WTC11 (cell line): ENCODE data around the gene ERBB2. TPM values are rescaled to one million over a fixed set of nuclear protein-coding genes. Genes with fewer than 3 reads are reported as not detected.

Source experiments
- ATAC-seq: fragments of 200-7000 bp; cut with Tn5 transposase; 2 replicates; pipeline ENCODE4 v1.10.0; 2021; ENCODE audit warnings: mild to moderate bottlenecking, moderate library complexity
- CTCF ChIA-PET: fragments of 300-600 bp; sonication (Branson Sonifier 250); formaldehyde crosslinking; loops from one replicate; lab custom pipeline; 2021; ENCODE audit warnings: antibody characterized with exemption; lab: Charles Lee
- POLR2A ChIA-PET: fragments of 350-600 bp; sonication (Branson Sonifier 250); formaldehyde crosslinking; loops from one replicate; lab custom pipeline; 2021; ENCODE audit warnings: antibody characterized with exemption; lab: Charles Lee
- DNase-seq: peaks from one replicate; pipeline ENCODE4 v3.0.0; 2021; ENCODE audit warnings: low spot score
- H3K27ac Mint-ChIP-seq: 2 replicates; pipeline ENCODE4 v1.8.0; 2021; ENCODE audit warnings: mixed read lengths
- H3K27me3 Mint-ChIP-seq: 2 replicates; pipeline ENCODE4 v1.8.0; 2021; ENCODE audit warnings: low read depth, mild to moderate bottlenecking, moderate library complexity, mixed read lengths
- H3K36me3 Mint-ChIP-seq: 2 replicates; pipeline ENCODE4 v1.8.0; 2021; ENCODE audit warnings: mixed read lengths
- H3K4me1 Mint-ChIP-seq: 2 replicates; pipeline ENCODE4 v1.8.0; 2022; ENCODE audit warnings: mixed read lengths
- H3K4me3 Mint-ChIP-seq: 2 replicates; pipeline ENCODE4 v1.8.0; 2021; ENCODE audit warnings: mild to moderate bottlenecking, moderate library complexity, mixed read lengths
- H3K9me3 Mint-ChIP-seq: 2 replicates; pipeline ENCODE4 v1.8.0; 2021; ENCODE audit warnings: mixed read lengths
- FOXK1 ChIP-seq: sonication (generic); formaldehyde crosslinking; IDR thresholded peaks from 2 replicates; pipeline ENCODE4 v1.8.0; 2022; ENCODE audit warnings: mild to moderate bottlenecking, moderate library complexity, missing genetic modification reagents
- FOXP1 ChIP-seq: sonication (generic); formaldehyde crosslinking; IDR thresholded peaks from 2 replicates; pipeline ENCODE4 v1.8.0; 2022; ENCODE audit warnings: missing genetic modification reagents, mild to moderate bottlenecking, moderate library complexity, borderline replicate concordance
- GABPB1 ChIP-seq: sonication (generic); formaldehyde crosslinking; IDR thresholded peaks from 2 replicates; pipeline ENCODE4 v1.8.1; 2023; ENCODE audit warnings: mild to moderate bottlenecking, missing genetic modification reagents
- JUN ChIP-seq: sonication (generic); formaldehyde crosslinking; IDR thresholded peaks from 2 replicates; pipeline ENCODE4 v1.8.0; 2023; ENCODE audit warnings: mild to moderate bottlenecking, missing genetic modification reagents
- NR1H2 ChIP-seq: sonication (generic); formaldehyde crosslinking; IDR thresholded peaks from 2 replicates; pipeline ENCODE4 v1.9.0; 2021; ENCODE audit warnings: mild to moderate bottlenecking, moderate library complexity, missing genetic modification reagents
- SP1 ChIP-seq: sonication (generic); formaldehyde crosslinking; conservative IDR thresholded peaks from 2 replicates; pipeline ENCODE4 v1.8.1; 2022; ENCODE audit warnings: missing genetic modification reagents
- TEAD4 ChIP-seq: sonication (generic); formaldehyde crosslinking; IDR thresholded peaks from 2 replicates; pipeline ENCODE4 v1.8.0; 2022; ENCODE audit warnings: mild to moderate bottlenecking, missing genetic modification reagents
- ZNF121 ChIP-seq: sonication (generic); formaldehyde crosslinking; IDR thresholded peaks from 2 replicates; pipeline ENCODE4 v1.8.0; 2023; ENCODE audit warnings: missing genetic modification reagents
- ZNF396 ChIP-seq: fragments of 250-450 bp; sonication (Bioruptor Pico); IDR thresholded peaks from 2 replicates; pipeline ENCODE4 v1.8.0; 2021; ENCODE audit warnings: mild to moderate bottlenecking, moderate library complexity, borderline replicate concordance
- total RNA-seq: library from RNA; stranded (reverse); gene quantifications from 3 replicates; pipeline ENCODE4 v1.2.3, GENCODE V29; 2021
- TF ChIP-seq, protein P1 (sequence below): sonication (generic); formaldehyde crosslinking; IDR thresholded peaks from 2 replicates; pipeline ENCODE4 v1.8.0; 2022; ENCODE audit warnings: mild to moderate bottlenecking, missing genetic modification reagents
- TF ChIP-seq, protein P2 (sequence below): sonication (generic); formaldehyde crosslinking; conservative IDR thresholded peaks from 2 replicates; pipeline ENCODE4 v1.8.1; 2022; ENCODE audit warnings: mild to moderate bottlenecking, missing genetic modification reagents
- TF ChIP-seq, protein P3 (sequence below): sonication (generic); formaldehyde crosslinking; IDR thresholded peaks from 2 replicates; pipeline ENCODE4 v1.8.0; 2022; ENCODE audit warnings: missing genetic modification reagents
- TF ChIP-seq, protein P4 (sequence below): sonication (generic); formaldehyde crosslinking; IDR thresholded peaks from 2 replicates; pipeline ENCODE4 v1.8.0; 2022; ENCODE audit warnings: mild to moderate bottlenecking, missing genetic modification reagents
- TF ChIP-seq, protein P5 (sequence below): sonication (generic); formaldehyde crosslinking; IDR thresholded peaks from 2 replicates; pipeline ENCODE4 v1.8.0; 2022; ENCODE audit warnings: mild to moderate bottlenecking, missing genetic modification reagents
- TF ChIP-seq, protein P6 (sequence below): sonication (generic); formaldehyde crosslinking; IDR thresholded peaks from 2 replicates; pipeline ENCODE4 v1.8.1; 2023; ENCODE audit warnings: mild to moderate bottlenecking, missing genetic modification reagents, borderline replicate concordance

The ERBB2 gene
- total RNA-seq, 1 experiment from 2014 or later, result 209 TPM

DNA sequence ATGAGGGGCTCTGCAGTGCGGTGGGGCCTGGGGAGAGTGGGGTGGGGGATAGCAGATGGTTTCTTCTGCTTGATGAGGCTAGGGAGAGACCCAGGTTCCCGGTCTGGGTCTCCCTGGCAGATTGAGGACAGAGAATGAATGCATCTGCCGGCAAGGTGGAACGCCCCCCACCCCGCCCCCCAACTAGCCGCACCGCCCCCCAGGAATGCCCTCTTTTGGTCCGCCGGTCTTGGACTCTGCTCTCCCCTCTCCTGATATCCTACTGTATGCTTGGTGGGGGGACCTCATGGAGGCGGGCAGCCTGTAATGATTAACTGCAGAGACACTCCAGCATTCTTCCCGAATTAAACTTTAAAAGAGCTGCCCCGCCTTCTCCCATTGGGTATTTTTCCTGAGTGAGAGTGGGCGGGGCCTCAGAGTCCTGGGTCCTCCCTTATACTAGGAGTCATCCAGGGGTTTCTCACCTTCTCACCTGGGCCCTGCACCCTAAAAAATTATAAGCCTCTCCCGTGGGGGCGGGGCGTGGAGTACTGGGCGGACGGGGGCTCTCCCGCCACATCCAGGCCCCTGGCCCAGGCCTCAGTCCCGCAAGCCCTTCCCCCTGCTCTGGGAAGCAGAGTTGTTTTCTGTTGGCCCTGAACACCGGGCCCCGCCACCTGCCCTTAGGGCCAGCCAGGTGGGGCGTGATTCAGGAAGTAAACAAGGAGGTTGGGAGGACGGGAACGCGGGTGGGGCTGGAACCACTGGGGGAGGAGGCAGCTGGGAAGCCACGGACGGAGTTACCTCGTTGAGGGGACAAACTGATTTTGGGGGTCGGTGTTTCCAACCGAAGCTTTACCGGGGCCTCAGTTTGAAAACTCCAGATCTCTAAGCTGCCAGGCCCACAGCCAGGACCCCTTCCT is 39.4 kb downstream of the ERBB2 start:
- TF ChIP-seq ZNF121 (CRISPR knock-in tag) (peak; percentile 76; the same call in 1 of the 2 replicates), FOXP1 (CRISPR knock-in tag) (peak; percentile 67; the same call in 1 of the 2 replicates), GABPB1 (CRISPR knock-in tag) (peak; percentile 68), JUN (CRISPR knock-in tag) (no peak), NR1H2 (CRISPR knock-in tag) (no peak), ZNF396 (CRISPR knock-in tag) (no peak), SP1 (0 out of 2 replicates have a peak, but pooled peaks have one; percentile 35), FOXK1 (peak; percentile 99), TEAD4 (CRISPR knock-in tag) (no peak)
- TF ChIP-seq, protein P1, sequence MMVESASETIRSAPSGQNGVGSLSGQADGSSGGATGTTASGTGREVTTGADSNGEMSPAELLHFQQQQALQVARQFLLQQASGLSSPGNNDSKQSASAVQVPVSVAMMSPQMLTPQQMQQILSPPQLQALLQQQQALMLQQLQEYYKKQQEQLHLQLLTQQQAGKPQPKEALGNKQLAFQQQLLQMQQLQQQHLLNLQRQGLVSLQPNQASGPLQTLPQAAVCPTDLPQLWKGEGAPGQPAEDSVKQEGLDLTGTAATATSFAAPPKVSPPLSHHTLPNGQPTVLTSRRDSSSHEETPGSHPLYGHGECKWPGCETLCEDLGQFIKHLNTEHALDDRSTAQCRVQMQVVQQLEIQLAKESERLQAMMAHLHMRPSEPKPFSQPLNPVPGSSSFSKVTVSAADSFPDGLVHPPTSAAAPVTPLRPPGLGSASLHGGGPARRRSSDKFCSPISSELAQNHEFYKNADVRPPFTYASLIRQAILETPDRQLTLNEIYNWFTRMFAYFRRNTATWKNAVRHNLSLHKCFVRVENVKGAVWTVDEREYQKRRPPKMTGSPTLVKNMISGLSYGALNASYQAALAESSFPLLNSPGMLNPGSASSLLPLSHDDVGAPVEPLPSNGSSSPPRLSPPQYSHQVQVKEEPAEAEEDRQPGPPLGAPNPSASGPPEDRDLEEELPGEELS (CRISPR knock-in tag), result peak; percentile 71
- TF ChIP-seq, protein P2, sequence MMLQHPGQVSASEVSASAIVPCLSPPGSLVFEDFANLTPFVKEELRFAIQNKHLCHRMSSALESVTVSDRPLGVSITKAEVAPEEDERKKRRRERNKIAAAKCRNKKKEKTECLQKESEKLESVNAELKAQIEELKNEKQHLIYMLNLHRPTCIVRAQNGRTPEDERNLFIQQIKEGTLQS (CRISPR knock-in tag), result no peak
- TF ChIP-seq, protein P3, sequence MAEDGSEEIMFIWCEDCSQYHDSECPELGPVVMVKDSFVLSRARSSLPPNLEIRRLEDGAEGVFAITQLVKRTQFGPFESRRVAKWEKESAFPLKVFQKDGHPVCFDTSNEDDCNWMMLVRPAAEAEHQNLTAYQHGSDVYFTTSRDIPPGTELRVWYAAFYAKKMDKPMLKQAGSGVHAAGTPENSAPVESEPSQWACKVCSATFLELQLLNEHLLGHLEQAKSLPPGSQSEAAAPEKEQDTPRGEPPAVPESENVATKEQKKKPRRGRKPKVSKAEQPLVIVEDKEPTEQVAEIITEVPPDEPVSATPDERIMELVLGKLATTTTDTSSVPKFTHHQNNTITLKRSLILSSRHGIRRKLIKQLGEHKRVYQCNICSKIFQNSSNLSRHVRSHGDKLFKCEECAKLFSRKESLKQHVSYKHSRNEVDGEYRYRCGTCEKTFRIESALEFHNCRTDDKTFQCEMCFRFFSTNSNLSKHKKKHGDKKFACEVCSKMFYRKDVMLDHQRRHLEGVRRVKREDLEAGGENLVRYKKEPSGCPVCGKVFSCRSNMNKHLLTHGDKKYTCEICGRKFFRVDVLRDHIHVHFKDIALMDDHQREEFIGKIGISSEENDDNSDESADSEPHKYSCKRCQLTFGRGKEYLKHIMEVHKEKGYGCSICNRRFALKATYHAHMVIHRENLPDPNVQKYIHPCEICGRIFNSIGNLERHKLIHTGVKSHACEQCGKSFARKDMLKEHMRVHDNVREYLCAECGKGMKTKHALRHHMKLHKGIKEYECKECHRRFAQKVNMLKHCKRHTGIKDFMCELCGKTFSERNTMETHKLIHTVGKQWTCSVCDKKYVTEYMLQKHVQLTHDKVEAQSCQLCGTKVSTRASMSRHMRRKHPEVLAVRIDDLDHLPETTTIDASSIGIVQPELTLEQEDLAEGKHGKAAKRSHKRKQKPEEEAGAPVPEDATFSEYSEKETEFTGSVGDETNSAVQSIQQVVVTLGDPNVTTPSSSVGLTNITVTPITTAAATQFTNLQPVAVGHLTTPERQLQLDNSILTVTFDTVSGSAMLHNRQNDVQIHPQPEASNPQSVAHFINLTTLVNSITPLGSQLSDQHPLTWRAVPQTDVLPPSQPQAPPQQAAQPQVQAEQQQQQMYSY (CRISPR knock-in tag), result peak; percentile 61
- TF ChIP-seq, protein P4, sequence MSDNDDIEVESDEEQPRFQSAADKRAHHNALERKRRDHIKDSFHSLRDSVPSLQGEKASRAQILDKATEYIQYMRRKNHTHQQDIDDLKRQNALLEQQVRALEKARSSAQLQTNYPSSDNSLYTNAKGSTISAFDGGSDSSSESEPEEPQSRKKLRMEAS (CRISPR knock-in tag), result peak; percentile 41; the same call in 1 of the 2 replicates
- TF ChIP-seq, protein P5, sequence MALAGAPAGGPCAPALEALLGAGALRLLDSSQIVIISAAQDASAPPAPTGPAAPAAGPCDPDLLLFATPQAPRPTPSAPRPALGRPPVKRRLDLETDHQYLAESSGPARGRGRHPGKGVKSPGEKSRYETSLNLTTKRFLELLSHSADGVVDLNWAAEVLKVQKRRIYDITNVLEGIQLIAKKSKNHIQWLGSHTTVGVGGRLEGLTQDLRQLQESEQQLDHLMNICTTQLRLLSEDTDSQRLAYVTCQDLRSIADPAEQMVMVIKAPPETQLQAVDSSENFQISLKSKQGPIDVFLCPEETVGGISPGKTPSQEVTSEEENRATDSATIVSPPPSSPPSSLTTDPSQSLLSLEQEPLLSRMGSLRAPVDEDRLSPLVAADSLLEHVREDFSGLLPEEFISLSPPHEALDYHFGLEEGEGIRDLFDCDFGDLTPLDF, result no peak
- TF ChIP-seq, protein P6, sequence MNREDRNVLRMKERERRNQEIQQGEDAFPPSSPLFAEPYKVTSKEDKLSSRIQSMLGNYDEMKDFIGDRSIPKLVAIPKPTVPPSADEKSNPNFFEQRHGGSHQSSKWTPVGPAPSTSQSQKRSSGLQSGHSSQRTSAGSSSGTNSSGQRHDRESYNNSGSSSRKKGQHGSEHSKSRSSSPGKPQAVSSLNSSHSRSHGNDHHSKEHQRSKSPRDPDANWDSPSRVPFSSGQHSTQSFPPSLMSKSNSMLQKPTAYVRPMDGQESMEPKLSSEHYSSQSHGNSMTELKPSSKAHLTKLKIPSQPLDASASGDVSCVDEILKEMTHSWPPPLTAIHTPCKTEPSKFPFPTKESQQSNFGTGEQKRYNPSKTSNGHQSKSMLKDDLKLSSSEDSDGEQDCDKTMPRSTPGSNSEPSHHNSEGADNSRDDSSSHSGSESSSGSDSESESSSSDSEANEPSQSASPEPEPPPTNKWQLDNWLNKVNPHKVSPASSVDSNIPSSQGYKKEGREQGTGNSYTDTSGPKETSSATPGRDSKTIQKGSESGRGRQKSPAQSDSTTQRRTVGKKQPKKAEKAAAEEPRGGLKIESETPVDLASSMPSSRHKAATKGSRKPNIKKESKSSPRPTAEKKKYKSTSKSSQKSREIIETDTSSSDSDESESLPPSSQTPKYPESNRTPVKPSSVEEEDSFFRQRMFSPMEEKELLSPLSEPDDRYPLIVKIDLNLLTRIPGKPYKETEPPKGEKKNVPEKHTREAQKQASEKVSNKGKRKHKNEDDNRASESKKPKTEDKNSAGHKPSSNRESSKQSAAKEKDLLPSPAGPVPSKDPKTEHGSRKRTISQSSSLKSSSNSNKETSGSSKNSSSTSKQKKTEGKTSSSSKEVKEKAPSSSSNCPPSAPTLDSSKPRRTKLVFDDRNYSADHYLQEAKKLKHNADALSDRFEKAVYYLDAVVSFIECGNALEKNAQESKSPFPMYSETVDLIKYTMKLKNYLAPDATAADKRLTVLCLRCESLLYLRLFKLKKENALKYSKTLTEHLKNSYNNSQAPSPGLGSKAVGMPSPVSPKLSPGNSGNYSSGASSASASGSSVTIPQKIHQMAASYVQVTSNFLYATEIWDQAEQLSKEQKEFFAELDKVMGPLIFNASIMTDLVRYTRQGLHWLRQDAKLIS (CRISPR knock-in tag), result 0 out of 2 replicates have a peak, but pooled peaks have one; percentile 47
- ChIA-PET CTCF (interaction anchor here (0.6 to 3.0 kb wide), 11 partner anchors 9 to 417 kb away, joined by 3 to 32 read pairs (median 4); partner anchors contain the start of genes ERBB2 and MIEN1), POLR2A (interaction anchor here (0.9 to 2.4 kb wide), 5 partner anchors 9 to 43 kb away, joined by 4 to 12 read pairs (median 7); partner anchors contain the start of genes ERBB2 and MIEN1)
- peak; percentile 71 for DNase-seq
- peak; percentile 12 for ATAC-seq
- Mint-ChIP-seq H3K36me3 (peaks cover 9% of the 10 kb centered on the region), H3K4me3 (peak overlapping the region; percentile 91), H3K27me3 (no peaks in the 10 kb centered on the region; the same call in 1 of the 2 replicates), H3K27ac (peak overlapping the region; percentile 98), H3K9me3 (no peaks in the 10 kb centered on the region), H3K4me1 (peaks cover 38% of the 10 kb centered on the region)
